GM18520 (cell line): ENCODE results near the gene TPK1.
"Not testable (repeated sequence)": the region's sequence is repeated elsewhere in the genome, so short reads cannot be mapped to it uniquely, and the experiment has no call there.

Source experiments
- ATAC-seq: cut with Tn5 transposase; IDR thresholded peaks from one replicate; pipeline ENCODE4 v1.9.1; 2021; ENCODE audit not compliant: unreplicated experiment

Gene TPK1

DNA sequence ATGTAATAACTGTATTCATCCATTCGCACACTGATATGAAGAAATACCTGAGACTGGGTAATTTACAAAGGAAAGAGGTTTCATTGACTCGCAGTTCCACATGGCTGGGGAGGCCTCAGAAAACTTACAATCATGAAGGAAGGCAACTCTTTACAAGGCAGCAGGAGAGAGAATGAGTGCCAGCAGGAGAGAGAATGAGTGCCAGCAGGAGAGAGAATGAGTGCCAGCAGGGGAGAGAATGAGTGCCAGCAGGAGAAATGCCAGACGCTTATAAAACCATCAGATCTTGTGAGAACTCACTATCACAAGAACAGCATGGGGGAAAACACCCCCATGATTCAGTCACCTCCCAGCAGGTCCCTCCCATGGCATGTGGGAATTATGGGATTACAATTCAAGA, 58.0 kb downstream of the TPK1 start:
- not testable (repeated sequence) for ATAC-seq

DNA sequence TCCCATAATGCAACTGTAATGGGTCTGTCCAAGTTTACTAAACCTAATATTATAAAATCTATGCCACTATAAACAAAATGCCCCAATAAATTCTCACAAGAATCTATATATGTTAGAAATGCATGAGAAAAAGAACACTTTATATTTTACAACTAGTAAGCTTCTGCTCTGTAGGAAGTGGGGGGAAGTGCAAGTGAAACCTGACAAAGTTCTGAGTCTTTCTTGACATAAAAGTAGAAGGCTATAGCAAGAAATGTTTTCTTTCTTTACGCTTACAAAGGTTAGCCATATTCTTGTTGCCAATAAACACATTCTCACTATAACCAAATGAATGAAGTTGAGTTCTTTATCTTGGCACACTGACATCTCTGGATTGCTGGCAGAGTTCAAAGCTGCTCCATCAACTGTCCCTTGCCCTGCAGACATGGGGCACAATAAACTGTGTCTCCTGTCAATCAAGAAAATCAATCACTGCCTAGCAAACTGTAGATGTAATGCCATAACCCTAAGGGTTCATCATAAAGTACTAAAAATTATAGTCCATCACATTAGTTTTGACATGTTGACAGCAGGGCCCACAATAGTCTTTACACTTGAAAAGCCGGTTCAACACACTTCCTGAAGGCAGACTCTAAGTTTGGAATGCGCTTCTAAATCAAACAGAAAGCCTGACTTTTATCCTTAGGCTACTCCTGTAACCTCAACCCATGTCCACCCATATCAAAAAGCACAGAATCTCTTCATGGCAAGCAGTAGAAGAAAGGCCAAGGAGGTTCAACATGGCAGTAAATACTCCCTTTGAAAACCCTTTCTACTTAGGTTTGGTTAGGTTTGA, 58.6 kb downstream of the TPK1 start:
- ATAC-seq, result no peak

GRCh38 chr7:144776447-144776846, 59.4 kb downstream of the TPK1 start:
- ATAC-seq, result no peak

- ATAC-seq, result no peak
These were observed 60.1 kb downstream of the TPK1 start for GRCh38 chr7:144775749-144776148.

DNA sequence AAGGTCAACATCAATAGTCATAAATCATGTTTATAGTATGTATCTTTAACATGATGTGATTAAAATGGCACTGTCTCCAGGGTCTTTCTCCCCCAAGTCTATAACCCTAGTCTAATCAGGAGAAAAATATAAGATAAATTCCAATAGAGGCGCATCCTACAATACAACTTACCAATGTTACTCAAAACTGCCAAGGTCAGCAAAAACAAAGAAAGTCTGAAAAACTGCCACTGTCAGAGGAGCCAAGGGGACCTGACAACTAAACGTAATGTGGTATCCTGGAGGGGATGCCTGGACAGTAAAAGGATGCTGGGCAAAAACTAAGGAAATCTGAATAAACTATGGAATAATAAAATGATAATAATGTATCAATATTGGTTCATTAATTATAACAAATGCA, 63.9 kb downstream of the TPK1 start:
- no peak for ATAC-seq

- no peak for ATAC-seq
These were observed 64.7 kb downstream of the TPK1 start for GRCh38 chr7:144771174-144771573.

DNA sequence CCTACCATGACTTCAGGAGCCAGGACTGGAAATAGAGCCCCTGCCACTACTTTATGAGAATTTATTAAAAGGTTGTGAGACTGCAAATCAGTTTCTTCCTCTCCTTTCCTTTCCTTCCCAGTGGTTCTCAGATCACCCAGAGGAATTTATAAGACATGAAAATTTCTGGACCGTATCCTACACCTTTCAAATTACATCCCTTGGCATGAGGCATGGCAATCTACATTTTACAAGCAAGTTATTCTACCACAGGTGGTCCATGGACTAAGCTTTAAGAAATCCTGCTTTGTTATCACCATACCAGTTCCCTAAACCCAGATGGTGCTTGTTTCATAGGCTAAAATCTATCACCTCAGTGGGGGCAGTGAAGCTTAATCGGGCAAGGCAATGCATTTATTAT, 66.5 kb downstream of the TPK1 start:
- ATAC-seq, result no peak

- no peak for ATAC-seq
These were observed 67.2 kb downstream of the TPK1 start for GRCh38 chr7:144768633-144769032.

- ATAC-seq, result no peak
These were observed 72.6 kb downstream of the TPK1 start for GRCh38 chr7:144763291-144763690.

- no peak for ATAC-seq
These were observed 73.0 kb downstream of the TPK1 start for GRCh38 chr7:144762853-144763252.

GRCh38 chr7:144761493-144761892, 74.4 kb downstream of the TPK1 start:
- ATAC-seq, result no peak

- ATAC-seq, result no peak
These were observed 76.2 kb downstream of the TPK1 start for GRCh38 chr7:144759653-144760052.

- no peak for ATAC-seq
These were observed 87.9 kb downstream of the TPK1 start for GRCh38 chr7:144747936-144748335.

- peak; percentile 74 for ATAC-seq
These were observed 97.0 kb downstream of the TPK1 start for GRCh38 chr7:144738708-144739314.

DNA sequence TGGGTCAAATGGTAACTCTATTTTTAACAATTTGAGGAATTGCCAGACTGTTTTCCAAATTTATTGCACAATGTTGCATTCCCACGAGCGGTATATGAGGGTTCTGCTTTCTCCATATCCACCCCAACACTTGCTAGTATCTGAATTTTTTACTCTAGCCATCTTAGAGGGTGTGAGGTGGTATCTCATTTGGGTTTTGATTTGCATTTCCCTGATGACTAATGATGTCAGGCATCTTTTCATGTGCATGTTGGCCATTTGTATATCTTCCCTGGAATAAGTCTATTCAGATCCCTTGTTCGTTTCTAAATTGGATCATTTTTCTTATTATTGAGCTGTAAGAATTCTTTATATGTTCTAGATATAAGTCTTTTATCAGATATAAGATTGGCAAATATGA, 97.7 kb downstream of the TPK1 start:
- ATAC-seq, result no peak

- no peak for ATAC-seq
These were observed 98.9 kb downstream of the TPK1 start for GRCh38 chr7:144736880-144737493.

GRCh38 chr7:144735505-144736276, 100.2 kb downstream of the TPK1 start:
- no peak for ATAC-seq

GRCh38 chr7:144731661-144732351, 104.0 kb downstream of the TPK1 start:
- no peak for ATAC-seq

GRCh38 chr7:144730224-144730623, 105.6 kb downstream of the TPK1 start:
- no peak for ATAC-seq

GRCh38 chr7:144729226-144729625, 106.6 kb downstream of the TPK1 start:
- no peak for ATAC-seq

DNA sequence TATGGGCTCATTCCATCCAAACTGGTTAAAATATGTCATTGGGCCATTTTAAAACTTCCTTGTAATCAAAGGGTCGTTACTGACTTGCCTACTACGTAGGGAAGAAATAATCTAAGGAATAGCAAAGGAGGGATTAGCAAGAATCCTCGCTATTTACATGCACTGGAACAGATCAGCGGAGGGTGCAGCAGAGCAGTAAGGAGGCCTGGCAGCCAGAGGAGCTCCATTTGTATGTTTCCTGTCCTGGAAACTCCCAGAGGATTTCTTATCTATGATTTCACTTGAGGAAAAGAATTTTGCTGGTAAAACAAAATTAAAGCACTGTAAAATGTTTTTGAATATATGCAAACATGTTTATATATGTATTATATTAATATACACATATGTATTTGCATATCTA, 107.3 kb downstream of the TPK1 start:
- ATAC-seq, result no peak
